Stimulated activated CD4-positive, alpha-beta T cell treated with anti-CD3 and anti-CD28 coated beads, Interleukin-4, amount 100 ng/mL, for 4 hours (primary cell): ENCODE measurements around the gene ENPP3.

Source experiments
- DNase-seq, 2 experiments: peaks; one replicate each; pipeline ENCODE4 v3.0.0-alpha.2; 2020

The ENPP3 gene

DNA sequence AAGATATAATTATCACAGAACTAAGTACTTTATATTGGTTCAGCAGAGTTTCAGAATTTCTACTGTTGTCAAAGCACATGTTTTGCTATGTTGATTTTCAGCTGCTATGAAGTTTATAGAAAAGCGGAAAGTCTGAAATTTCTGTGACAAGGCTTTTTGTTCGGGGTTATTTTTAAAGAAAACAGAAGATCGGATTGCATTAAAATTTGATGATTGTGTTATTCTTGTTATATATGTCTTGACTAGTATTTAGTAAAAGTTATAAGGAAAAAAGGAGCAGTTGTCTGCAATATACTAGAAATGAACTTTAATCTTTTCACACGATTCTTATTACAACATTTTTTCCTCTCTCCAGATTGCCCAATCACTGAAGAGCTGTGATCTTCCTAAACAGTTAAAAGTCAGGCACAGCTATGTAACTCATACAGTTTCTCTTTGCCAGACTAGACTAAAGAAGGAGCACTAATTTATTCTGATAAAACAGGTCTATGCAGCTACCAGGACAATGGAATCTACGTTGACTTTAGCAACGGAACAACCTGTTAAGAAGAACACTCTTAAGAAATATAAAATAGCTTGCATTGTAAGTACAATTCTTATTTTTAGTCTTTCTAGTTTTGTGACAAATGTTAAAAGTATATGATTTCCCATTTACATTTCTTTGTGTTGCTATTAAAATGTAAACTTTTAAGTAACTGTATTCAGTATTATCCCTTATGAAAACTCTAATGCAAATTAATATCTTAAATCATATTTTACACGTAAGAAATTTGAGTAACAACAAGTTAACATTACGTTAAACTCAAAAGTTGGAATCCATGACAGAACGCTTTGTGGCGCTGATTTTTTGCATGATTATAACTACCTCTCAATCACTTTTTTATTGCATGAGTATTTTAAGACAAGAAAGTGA, at the start of gene ENPP3:
Gene ENPP3 (plus strand): TSS at position 423 of the 913 bp plus-strand sequence. CDS start 83 bp downstream, at position 506.
- DNase-seq: no peak

GRCh38 chr6:131587909-131588308, 49.2 kb upstream of the ENPP3 start:
- DNase-seq: no peak

- no peak for DNase-seq
Observed at GRCh38 chr6:131588643-131589042, 48.5 kb upstream of the ENPP3 start.

DNA sequence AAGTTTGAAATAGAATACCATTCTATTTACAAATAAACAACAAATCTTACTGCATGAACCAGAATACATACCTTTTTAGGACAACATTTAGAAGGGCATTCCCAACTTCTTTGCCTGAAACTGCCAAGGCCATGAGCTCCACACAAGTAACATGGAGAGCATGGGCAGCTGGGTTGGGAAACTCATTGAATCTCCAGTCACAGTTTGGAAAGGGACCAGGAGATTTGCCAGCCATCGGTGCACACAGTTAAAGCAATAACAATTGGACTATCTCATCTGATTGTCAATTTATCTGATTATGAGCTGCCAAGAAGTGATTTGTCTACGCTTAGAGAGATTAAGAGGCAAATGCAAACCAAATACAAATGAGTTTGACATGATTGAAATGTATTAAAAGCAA, 44.2 kb upstream of the ENPP3 start:
- DNase-seq: no peak

- no peak for DNase-seq
Observed at GRCh38 chr6:131594074-131594473, 43.0 kb upstream of the ENPP3 start.

- DNase-seq: no peak
Observed at GRCh38 chr6:131597446-131597845, 39.7 kb upstream of the ENPP3 start.

- no peak for DNase-seq
Observed at GRCh38 chr6:131600716-131601115, 36.4 kb upstream of the ENPP3 start.

DNA sequence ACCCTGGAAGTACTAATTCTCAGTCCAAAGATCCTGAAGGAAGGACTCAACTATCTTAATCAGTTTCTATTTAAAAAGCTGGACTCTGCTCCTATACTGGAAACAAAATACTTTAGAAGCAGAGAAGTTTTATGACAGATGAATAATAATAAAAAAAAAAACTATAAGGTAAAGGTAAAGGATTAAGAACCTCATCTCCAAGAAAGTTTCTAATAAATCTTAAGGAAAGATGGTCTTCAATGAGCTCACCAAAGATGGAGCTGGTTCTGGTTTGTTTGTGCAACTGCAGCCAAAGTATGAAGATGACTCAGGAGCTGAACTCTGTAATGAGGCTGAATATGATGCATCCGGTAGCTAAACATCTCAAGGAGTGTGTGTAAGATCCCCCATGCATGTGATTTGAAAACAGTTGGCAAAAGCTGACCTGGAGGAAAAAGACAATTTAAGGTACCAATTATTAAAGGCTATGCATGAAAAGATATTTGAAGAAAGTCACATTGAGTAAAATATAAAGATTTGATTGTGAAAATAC, 34.3 kb upstream of the ENPP3 start:
- DNase-seq: no peak

DNA sequence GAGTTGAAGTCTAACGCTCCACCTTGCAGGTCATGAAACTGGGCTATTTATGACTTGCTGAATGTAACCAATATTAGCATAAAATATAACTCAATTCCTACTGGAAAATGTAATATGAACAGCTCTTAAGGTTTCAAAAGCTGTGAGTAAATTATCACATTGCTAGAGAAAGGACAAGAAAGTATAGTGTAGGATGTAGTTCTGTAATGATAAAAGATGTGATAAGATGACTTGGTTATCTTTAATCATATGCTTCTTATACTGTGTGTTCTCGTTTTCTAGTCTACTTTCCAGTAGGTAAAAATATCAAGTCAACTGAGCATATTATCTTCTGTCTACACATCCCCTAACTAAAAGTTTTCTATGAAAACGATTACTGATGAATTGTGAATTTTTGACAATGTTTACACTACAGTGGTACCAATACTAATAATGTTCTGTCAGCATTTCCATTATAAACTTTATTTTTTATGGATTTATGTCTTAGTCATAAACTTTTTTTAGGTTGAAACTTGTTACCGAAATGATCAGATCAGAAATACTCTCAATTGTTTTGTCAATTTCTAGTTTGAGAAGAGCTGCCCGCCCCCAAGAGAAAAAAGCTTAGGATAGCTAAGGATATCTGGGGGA, 23.7 kb upstream of the ENPP3 start:
- DNase-seq: no peak

- DNase-seq: no peak
Observed at GRCh38 chr6:131615275-131615674, 21.8 kb upstream of the ENPP3 start.

DNA sequence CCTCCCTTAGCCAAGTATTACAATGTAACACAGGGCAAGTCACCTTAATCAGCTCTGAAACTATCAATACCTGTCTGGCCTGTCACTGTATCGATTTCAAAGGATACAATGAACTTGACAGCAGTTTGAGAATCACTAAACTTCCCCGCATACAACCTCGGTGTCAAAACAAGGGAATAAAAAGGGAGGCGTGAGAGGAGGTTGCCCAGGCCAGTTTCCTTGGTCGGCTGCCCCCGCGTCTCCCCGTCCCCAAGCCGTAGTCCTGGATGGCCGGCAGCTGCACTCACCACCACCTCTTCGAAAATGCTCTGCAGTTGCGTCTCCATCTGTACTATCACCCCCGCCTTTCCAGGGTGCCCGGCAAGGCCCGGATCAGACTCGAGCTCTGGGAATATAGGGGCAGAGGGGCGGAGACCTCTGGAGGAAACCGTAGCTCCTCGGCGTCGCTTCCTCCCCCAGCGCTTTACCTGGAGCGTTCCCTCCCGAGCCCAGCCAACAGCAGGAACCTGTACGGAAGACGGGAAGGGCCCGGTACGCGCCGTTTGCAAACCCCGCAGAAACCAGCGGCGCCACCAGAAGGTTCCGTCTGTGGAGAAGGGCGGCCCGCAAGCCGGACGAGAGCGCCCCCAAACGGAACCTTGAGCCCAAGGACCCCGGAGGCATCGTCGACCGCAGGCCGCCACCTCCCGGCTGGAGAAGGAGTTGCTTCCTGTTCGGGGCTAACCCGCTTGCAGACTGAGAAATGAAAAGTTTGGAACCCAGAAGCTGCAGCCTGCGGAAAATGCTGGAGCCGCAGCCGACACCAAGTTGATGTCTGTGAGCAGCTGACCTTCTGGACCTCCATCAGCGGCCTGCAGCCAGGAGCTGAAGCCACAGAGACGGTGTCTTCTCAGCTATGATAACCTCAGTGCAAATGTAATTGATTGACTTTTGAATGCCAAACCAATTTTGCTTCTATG, 9.1 kb upstream of the ENPP3 start, which contains the start of gene MED23:
Gene MED23 (minus strand): TSS at position 519 of the 959 bp plus-strand sequence. CDS start 193 bp downstream, at position 326.
- peak; percentile 90 to 96 for DNase-seq

DNA sequence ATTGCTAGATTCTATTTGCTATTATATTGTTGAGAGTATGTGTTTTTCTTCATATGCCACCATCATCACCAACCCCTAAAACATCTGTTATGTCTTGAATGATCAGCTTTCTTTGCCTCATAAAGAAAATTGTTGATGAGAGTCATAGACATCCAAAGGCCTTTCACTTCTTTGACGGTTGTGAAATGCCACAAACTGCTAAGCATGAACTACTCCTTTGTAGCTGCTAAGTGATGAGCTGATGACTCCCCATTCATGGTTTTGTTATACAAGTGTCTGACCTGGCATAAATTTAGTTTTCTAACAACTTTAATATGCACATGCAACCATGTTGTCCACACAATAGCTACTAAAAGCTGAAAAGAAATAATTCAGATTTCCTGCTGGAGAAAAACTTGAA, 8.4 kb upstream of the ENPP3 start:
- no peak for DNase-seq

- no peak for DNase-seq
Observed at GRCh38 chr6:131629651-131630050, 7.5 kb upstream of the ENPP3 start.

- no peak for DNase-seq
Observed at GRCh38 chr6:131631625-131632289, 5.3 kb upstream of the ENPP3 start.

DNA sequence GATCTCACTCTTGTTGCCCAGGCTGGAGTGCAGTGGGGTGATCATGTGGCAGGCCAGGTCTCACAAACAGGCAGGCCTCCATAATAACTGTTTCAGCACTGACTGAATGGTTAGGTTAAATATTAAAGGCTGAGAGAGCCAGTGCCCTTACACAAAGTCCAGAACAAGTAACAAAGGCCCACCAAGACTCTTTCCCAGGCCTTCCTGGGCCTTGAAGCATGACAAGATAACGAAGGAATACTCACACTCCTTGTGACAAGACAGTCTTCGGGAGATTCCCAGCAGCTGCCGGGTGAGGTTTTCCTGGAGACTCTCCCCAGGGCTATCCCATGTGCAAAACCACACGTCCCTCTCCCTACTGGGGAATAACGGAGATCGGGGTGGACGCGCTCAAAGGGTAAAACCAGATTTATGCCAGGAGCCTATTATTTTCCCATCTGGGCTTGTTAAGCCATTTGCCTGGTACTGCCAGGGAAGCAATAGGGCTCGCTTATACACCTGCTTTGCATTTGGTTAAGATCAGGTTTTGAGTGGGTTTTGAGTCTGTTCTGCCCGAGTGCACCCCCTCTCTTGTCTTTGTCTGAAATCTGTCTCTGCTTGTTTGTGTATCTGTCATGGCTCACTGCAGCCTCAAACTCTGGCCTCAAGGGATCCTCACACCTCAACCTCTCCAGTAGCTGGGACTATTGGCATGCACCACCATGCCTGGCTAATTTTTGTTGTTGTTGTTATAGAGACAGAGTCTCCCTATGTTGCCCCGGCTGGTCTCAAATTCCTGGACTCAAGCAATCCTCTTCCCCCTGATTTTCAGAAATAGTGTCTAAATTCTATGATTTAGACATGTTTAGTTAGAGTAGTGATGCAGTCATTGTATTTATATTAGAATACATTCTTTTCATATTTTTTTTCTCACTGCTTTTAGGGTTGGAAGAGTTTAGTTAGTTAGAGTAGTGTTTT, 1.4 kb upstream of the ENPP3 start:
- no peak for DNase-seq

- no peak for DNase-seq
Observed at GRCh38 chr6:131638013-131638412, 911 bp downstream of the ENPP3 start.

- no peak for DNase-seq
Observed at GRCh38 chr6:131640100-131640499, 3.0 kb downstream of the ENPP3 start.

GRCh38 chr6:131640576-131640975, 3.5 kb downstream of the ENPP3 start:
- no peak for DNase-seq

DNA sequence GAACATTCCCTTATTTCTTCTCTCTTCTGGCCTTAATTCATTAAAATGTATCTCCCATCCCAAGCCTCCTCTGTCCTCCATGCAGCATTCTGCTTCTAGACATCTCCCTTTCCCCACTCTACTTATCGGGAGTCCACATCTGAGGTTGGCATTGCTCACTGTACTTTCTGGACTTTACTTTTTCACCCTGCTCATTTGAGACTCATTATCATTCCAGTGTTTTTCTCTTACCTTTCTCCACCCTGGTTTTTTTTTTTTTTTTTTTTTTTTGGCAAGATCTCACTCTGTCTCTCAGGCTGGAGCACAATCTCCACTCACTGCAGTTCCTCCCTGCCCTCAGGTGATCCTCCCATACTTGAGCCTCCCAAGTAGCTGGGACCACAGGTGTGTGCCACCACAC, 4.5 kb downstream of the ENPP3 start:
- no peak for DNase-seq

- DNase-seq: no peak
Observed at GRCh38 chr6:131642565-131642964, 5.5 kb downstream of the ENPP3 start.
